Transverse colon (tissue), 4 donors: ENCODE measurements around the gene CTNNA1. TPM values are rescaled to one million over a fixed set of nuclear protein-coding genes. Genes with fewer than 3 reads are reported as not detected.

Experiments
- DNase-seq: peaks from one replicate; pipeline ENCODE4 v3.0.0-alpha.2; 2019
- H3K27ac ChIP-seq, 4 donors: fragments of 200-600 bp; sonication (generic); 2 replicates each; pipeline ENCODE4 v1.5.1; 2016 to 2018; ENCODE audit warnings: inconsistent platforms in 4 of 4
- H3K27me3 ChIP-seq: fragments of 200-600 bp; sonication (generic); 2 replicates; pipeline ENCODE4 v1.5.1; 2017; ENCODE audit warnings: inconsistent platforms
- H3K36me3 ChIP-seq, 4 donors: fragments of 200-600 bp; sonication (generic); 2 replicates each; pipeline ENCODE4 v1.5.1; 2017 to 2019; ENCODE audit warnings: inconsistent platforms in 4 of 4
- H3K4me1 ChIP-seq, 4 donors: fragments of 200-600 bp; sonication (generic); 2 replicates each; pipeline ENCODE4 v1.5.1; 2017 to 2020; ENCODE audit warnings: inconsistent platforms in 4 of 4
- H3K4me3 ChIP-seq, 4 donors: fragments of 200-600 bp; sonication (generic); 1 replicate in 1 of 4; 2 replicates in 3 of 4; pipeline versions ENCODE4 v1.5.1 to v1.6.1; 2017 to 2019; ENCODE audit warnings: inconsistent platforms in 4 of 4
- H3K9me3 ChIP-seq, 2 donors: fragments of 200-600 bp; sonication (generic); 2 replicates each; pipeline ENCODE4 v1.5.1; 2017 to 2019; ENCODE audit warnings: inconsistent platforms in 2 of 2
- EP300 ChIP-seq: sonication (generic); formaldehyde crosslinking; IDR thresholded peaks from one replicate; pipeline ENCODE4 v1.6.1; 2017; ENCODE audit warnings: antibody characterized with exemption, low read depth
- POLR2A ChIP-seq: fragments of 450-650 bp; IDR thresholded peaks from one replicate; pipeline ENCODE4 v1.6.1; 2016; ENCODE audit warnings: antibody characterized with exemption, mild to moderate bottlenecking, moderate library complexity
- POLR2AphosphoS5 ChIP-seq, 3 donors: sonication (generic); formaldehyde crosslinking; IDR thresholded peaks; one replicate each; pipeline ENCODE4 v1.6.1; 2016; ENCODE audit warnings: antibody characterized with exemption in 3 of 3
- WGBS, 2 donors: methylation state at CpG; one replicate each; pipeline ENCODE4 v1.1.5; 2018; ENCODE audit warnings: low coverage in 1 of 2; 5-methylcytosine and 5-hydroxymethylcytosine counted together
- in situ Hi-C, 4 donors: fragments of 200-750 bp; cut with MboI; loops; one replicate each; pipeline versions ENCODE4 v1.15.0 to v1.15.1; 2017; ENCODE audit warnings: low sequenced_read_pairs in 3 of 4, low pct_ligation_motif_present in 1 of 4, low pct_unique_long_range_greater_than_20kb in 1 of 4
- intact Hi-C: fragments of 100-400 bp; cut with DNase I; formaldehyde crosslinking; loops from one replicate; pipeline ENCODE4 v1.15.1; 2023; ENCODE audit warnings: low total_unique reads
- total RNA-seq, 4 donors: library from RNA; depleted of rRNA; stranded (reverse); fragments of >200 nt; gene quantifications; one replicate each; pipeline ENCODE4 v1.1.0, GENCODE V29; 2016
- TF ChIP-seq, protein P1 (sequence below), 5 experiments: fragments of 200-600 bp in 3 of 5; fragments of 450-650 bp in 2 of 5; sonication (generic) in 3 of 5; IDR thresholded peaks; 1 replicate in 2 of 5; 2 replicates in 3 of 5; pipeline ENCODE4 v1.5.1; 2016 to 2017; ENCODE audit warnings: antibody characterized with exemption in 5 of 5, inconsistent platforms in 3 of 5, mild to moderate bottlenecking in 2 of 5, moderate library complexity in 1 of 5

The CTNNA1 gene
- total RNA-seq, 4 donors from 2014 or later, result 272 to 381 (median 316) TPM

GRCh38 chr5:138950421-138951031 lies 197.3 kb downstream of the CTNNA1 start:
- H3K27ac ChIP-seq, result no peak overlapping the region
- TF ChIP-seq, protein P1, sequence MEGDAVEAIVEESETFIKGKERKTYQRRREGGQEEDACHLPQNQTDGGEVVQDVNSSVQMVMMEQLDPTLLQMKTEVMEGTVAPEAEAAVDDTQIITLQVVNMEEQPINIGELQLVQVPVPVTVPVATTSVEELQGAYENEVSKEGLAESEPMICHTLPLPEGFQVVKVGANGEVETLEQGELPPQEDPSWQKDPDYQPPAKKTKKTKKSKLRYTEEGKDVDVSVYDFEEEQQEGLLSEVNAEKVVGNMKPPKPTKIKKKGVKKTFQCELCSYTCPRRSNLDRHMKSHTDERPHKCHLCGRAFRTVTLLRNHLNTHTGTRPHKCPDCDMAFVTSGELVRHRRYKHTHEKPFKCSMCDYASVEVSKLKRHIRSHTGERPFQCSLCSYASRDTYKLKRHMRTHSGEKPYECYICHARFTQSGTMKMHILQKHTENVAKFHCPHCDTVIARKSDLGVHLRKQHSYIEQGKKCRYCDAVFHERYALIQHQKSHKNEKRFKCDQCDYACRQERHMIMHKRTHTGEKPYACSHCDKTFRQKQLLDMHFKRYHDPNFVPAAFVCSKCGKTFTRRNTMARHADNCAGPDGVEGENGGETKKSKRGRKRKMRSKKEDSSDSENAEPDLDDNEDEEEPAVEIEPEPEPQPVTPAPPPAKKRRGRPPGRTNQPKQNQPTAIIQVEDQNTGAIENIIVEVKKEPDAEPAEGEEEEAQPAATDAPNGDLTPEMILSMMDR (IDR thresholded peaks at IDR 0.05), result no peak
- TF ChIP-seq EP300 (no peak), POLR2AphosphoS5 (IDR thresholded peaks at IDR 0.05) (no peak), POLR2A (no peak)
- DNase-seq, result no peak
- intact Hi-C loops (no loop called here), in situ Hi-C loops (no loop called here)
- WGBS, 2 donors, result 95% methylated on average over 14 of the region's 14 CpGs; no CpG with 5 or more reads in 1 of the 2 donors
- no peaks in the 10 kb centered on the region for H3K9me3 ChIP-seq
- H3K36me3 ChIP-seq, result peaks cover 0 to 7% (median 2%) of the 10 kb centered on the region in 4 donors
- H3K4me3 ChIP-seq, result no peak overlapping the region
- H3K27me3 ChIP-seq, result no peaks in the 10 kb centered on the region
- H3K4me1 ChIP-seq, result peaks cover 16 to 35% (median 23%) of the 10 kb centered on the region in 4 donors

- Histone ChIP-seq H3K9me3 (no peaks in the 10 kb centered on the region), H3K27ac (no peak overlapping the region), H3K27me3 (no peaks in the 10 kb centered on the region), H3K4me1 (peaks cover 16 to 38% (median 23%) of the 10 kb centered on the region in 4 donors), H3K36me3 (peaks cover 0 to 7% (median 2%) of the 10 kb centered on the region in 4 donors), H3K4me3 (no peak overlapping the region)
- in situ Hi-C loops (no loop called here), intact Hi-C loops (no loop called here)
- WGBS, 2 donors, result 95% methylated on average over 18 of the region's 18 CpGs; no CpG with 5 or more reads in 1 of the 2 donors
- DNase-seq, result no peak
- TF ChIP-seq EP300 (no peak), POLR2AphosphoS5 (IDR thresholded peaks at IDR 0.05) (no peak), POLR2A (no peak)
- TF ChIP-seq, protein P1 (IDR thresholded peaks at IDR 0.05), result no peak
Observed at GRCh38 chr5:138951091-138951985, 198.1 kb downstream of the CTNNA1 start.

DNA sequence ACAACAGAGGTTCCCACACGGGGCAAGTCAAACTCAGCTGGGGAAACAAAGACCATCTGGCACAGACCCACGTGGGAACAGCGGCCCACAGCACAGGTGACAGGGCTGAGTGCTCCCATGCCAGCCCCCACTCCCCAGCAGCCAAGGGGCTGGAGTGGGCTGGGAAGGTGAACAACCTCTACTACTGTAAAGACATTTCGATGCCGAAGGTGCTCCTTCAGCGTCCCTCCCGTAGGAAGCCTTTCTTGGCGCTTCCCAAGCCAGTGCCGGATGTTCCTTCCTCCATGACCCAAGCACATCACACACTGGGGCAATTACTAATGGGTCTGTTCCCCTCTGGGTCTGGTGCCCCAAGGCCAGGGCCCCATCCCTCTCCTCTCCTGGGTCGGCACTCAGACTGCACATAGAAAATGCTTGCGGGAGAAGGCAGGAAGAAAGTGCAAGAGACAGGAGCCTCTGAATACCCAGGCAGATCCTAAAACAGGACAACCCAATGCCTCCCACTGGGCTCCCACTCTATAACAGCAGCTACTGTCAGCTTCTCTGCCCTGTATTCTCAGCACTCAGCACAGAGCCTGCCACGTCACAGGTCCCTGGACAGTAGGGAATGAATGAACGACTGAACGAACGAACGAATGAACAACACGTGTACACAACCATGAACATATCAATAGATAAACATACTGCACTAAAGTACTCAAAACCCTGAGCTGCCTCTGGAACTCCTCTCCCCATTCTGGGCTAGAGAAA lies 198.9 kb downstream of the CTNNA1 start:
- H3K4me3 ChIP-seq, result no peak overlapping the region
- intact Hi-C loops, result no loop called here
- WGBS, 2 donors, result 89% methylated on average over 17 of the region's 17 CpGs; no CpG with 5 or more reads in 1 of the 2 donors

More for the DNA sequence above, 198.9 kb downstream of the CTNNA1 start:
- Histone ChIP-seq H3K9me3 (no peaks in the 10 kb centered on the region), H3K27me3 (no peaks in the 10 kb centered on the region), H3K36me3 (peaks cover 0 to 2% (median 1%) of the 10 kb centered on the region in 4 donors), H3K27ac (peak overlapping the region in 2 of 4 donors; percentile 55 to 69), H3K4me1 (peaks cover 16 to 38% (median 23%) of the 10 kb centered on the region in 4 donors)
- TF ChIP-seq POLR2A, result no peak
- TF ChIP-seq, protein P1 (IDR thresholded peaks at IDR 0.05), result no peak
- no peak for TF ChIP-seq POLR2AphosphoS5 (IDR thresholded peaks at IDR 0.05)
- TF ChIP-seq EP300, result no peak
- DNase-seq, result no peak
- in situ Hi-C loops, result no loop called here
